ENCODE data around the gene PLEKHM3.
"Not testable (repeated sequence)": the region's sequence is repeated elsewhere in the genome, so short reads cannot be mapped to it uniquely, and the experiment has no call there.

PLEKHM3 gene

GRCh38 chr2:207926133-207926988 is 99.0 kb downstream of the PLEKHM3 start:
- DNase-seq (ENCODE audit: low spot score), result no peak

GRCh38 chr2:207925601-207926000 is 99.7 kb downstream of the PLEKHM3 start:
- peak; percentile 4 for DNase-seq (ENCODE audit: low spot score)

GRCh38 chr2:207921606-207922005 is 103.7 kb downstream of the PLEKHM3 start:
- DNase-seq (ENCODE audit: low spot score), result no peak

- DNase-seq (ENCODE audit: low spot score), result no peak
These were observed 104.6 kb downstream of the PLEKHM3 start for GRCh38 chr2:207920721-207921120.

GRCh38 chr2:207920321-207920720 is 105.0 kb downstream of the PLEKHM3 start:
- DNase-seq (ENCODE audit: low spot score), result no peak

GRCh38 chr2:207919164-207919919 is 106.0 kb downstream of the PLEKHM3 start:
- no peak for DNase-seq (ENCODE audit: low spot score)

GRCh38 chr2:207914716-207915115 is 110.6 kb downstream of the PLEKHM3 start:
- DNase-seq (ENCODE audit: low spot score), result no peak

- DNase-seq (ENCODE audit: low spot score), result no peak
These were observed 111.5 kb downstream of the PLEKHM3 start for GRCh38 chr2:207913772-207914358.

GRCh38 chr2:207911856-207912255 is 113.5 kb downstream of the PLEKHM3 start:
- DNase-seq (ENCODE audit: low spot score), result no peak

GRCh38 chr2:207911215-207911614 is 114.1 kb downstream of the PLEKHM3 start:
- DNase-seq (ENCODE audit: low spot score), result no peak

GRCh38 chr2:207906495-207906894 is 118.8 kb downstream of the PLEKHM3 start:
- DNase-seq (ENCODE audit: low spot score), result not testable (repeated sequence)

- DNase-seq (ENCODE audit: low spot score), result no peak
These were observed 119.8 kb downstream of the PLEKHM3 start for GRCh38 chr2:207905546-207905945.

GRCh38 chr2:207903236-207903635 is 122.1 kb downstream of the PLEKHM3 start:
- DNase-seq (ENCODE audit: low spot score), result no peak

GRCh38 chr2:207902821-207903220 is 122.5 kb downstream of the PLEKHM3 start:
- DNase-seq (ENCODE audit: low spot score), result no peak

GRCh38 chr2:207901829-207902228 is 123.5 kb downstream of the PLEKHM3 start:
- DNase-seq (ENCODE audit: low spot score), result no peak

GRCh38 chr2:207901401-207901800 is 123.9 kb downstream of the PLEKHM3 start:
- no peak for DNase-seq (ENCODE audit: low spot score)

- no peak for DNase-seq (ENCODE audit: low spot score)
These were observed 127.0 kb downstream of the PLEKHM3 start for GRCh38 chr2:207898354-207898695.

GRCh38 chr2:207897541-207898353 is 127.6 kb downstream of the PLEKHM3 start:
- DNase-seq (ENCODE audit: low spot score), result no peak

GRCh38 chr2:207896525-207897285 is 128.6 kb downstream of the PLEKHM3 start:
- DNase-seq (ENCODE audit: low spot score), result no peak

GRCh38 chr2:207895274-207895860 is 130.0 kb downstream of the PLEKHM3 start:
- DNase-seq (ENCODE audit: low spot score), result no peak

Data from CD4-positive, alpha-beta T cell treated with Interleukin-6 at 100 ng/mL for 8 hours (primary cell).